CD4-positive, alpha-beta T cell treated with Interleukin-6 at 100 ng/mL for 8 hours (primary cell): ENCODE results near the gene ARL5C.

Experiments used
- DNase-seq: peaks from one replicate; pipeline ENCODE4 v3.0.0-alpha.2; 2020; ENCODE audit warnings: mixed read lengths, low spot score

Gene ARL5C

DNA sequence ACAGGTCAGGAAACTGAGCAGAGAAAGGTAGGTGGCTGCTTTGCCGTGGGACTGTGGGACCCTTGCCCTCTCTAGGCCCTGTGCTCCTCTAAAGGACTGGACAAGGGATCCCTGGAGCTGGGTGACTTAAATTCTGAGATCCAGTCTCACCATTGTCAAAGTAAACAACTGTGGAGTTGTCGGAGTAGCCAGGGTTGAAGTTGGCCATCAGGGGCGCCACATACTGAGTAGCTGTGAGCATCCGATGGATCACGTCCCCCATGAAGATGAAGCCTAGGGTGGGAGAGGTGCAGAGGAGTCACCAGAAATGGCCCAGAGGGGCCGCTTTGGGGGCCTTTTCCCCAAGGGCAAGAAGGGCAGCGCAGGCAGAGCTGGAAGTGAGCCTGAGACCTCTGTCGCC, 58.0 kb downstream of the ARL5C start:
- no peak for DNase-seq

DNA sequence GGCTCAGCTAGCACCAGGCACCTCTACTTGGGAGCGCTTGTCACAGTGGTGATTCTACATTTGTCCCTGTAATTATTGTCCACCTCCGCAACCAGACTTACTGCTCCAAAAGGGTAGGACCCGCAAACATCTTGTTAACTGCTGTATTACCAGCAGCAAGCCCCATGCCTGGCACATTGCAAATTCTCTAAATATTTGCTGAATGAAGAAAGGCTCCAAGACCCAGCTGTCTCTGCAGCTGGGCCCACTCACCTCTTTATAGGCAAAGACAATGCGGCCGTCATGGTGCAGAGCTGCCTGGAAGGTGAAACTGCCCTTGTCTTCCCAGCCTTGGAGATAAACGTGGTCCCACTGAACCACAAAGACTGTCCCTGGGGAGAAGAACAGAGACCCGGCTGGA, 58.8 kb downstream of the ARL5C start:
- no peak for DNase-seq
